Right cardiac atrium (tissue), 5 donors: ENCODE measurements around the gene EEA1. TPM values are rescaled to one million over a fixed set of nuclear protein-coding genes. Genes with fewer than 3 reads are reported as not detected.
A peak's percentile ranks its signal among the peaks of the same experiment; 100 is the strongest.

ENCODE experiments used
- ATAC-seq, 2 donors: fragments of 200-7000 bp; cut with Tn5 transposase; one replicate each; pipeline versions ENCODE4 v1.8.0 to v1.9.1; 2020; ENCODE audit warnings: moderate library complexity in 2 of 2, mild to moderate bottlenecking in 1 of 2
- DNase-seq, 3 donors: peaks; one replicate each; pipeline ENCODE4 v3.0.0-alpha.2; 2020
- H3K27ac ChIP-seq: one replicate; pipeline ENCODE4 v1.5.1; 2013; ENCODE audit warnings: mild to moderate bottlenecking, low read length, control low read depth, moderate library complexity
- H3K27me3 ChIP-seq: one replicate; pipeline ENCODE4 v1.6.1; 2013; ENCODE audit not compliant: control insufficient read depth, insufficient read depth
- H3K4me1 ChIP-seq: one replicate; pipeline ENCODE4 v1.6.1; 2013; ENCODE audit warnings: low read length; ENCODE audit not compliant: control insufficient read depth, insufficient read depth
- H3K4me3 ChIP-seq: one replicate; pipeline ENCODE4 v1.5.1; 2013; ENCODE audit warnings: low read length, control low read depth
- H3K9me3 ChIP-seq: one replicate; pipeline ENCODE4 v1.6.1; 2013; ENCODE audit warnings: low read length; ENCODE audit not compliant: control insufficient read depth
- WGBS: extraction: QIAGEN DNeasy Blood & Tissue Kit; methylation state at CpG from one replicate; pipeline ENCODE4 v1.1.7; 2013; 5-methylcytosine and 5-hydroxymethylcytosine counted together
- intact Hi-C, 4 donors: fragments of 100-400 bp; cut with DNase I; formaldehyde crosslinking; loops; one replicate each; pipeline versions ENCODE4 v1.11.0 to v1.14.0; 2022 to 2023
- polyA plus RNA-seq: library from polyadenylated mRNA; stranded (reverse); fragments of 200-250 nt; gene quantifications from one replicate; pipeline ENCODE4 v1.2.3, GENCODE V29; 2013
- total RNA-seq, 4 donors: library from RNA; stranded (reverse); fragmentation: NEBNext Ultra II Directional; extraction: Animal tissue kit (Norgen Biotek cat#: 25700); gene quantifications; one replicate each; pipeline ENCODE4 v1.2.1, GENCODE V29; 2021
- donor health status: healthy with polysubstance abuse.
- donor health status: DM: no; HTN: yes; CAD: no.
- donor health status: DM: no; HTN: no; CAD: no.
- donor health status: DM: no; HTN: yes; CAD: no; lungs with severe emphysema.
- donor health status: DM: yes; HTN: yes; CAD: no.

Gene EEA1
- total and polyA plus RNA-seq, 5 donors = 4.2 to 27.2 (median 23.0) TPM

DNA sequence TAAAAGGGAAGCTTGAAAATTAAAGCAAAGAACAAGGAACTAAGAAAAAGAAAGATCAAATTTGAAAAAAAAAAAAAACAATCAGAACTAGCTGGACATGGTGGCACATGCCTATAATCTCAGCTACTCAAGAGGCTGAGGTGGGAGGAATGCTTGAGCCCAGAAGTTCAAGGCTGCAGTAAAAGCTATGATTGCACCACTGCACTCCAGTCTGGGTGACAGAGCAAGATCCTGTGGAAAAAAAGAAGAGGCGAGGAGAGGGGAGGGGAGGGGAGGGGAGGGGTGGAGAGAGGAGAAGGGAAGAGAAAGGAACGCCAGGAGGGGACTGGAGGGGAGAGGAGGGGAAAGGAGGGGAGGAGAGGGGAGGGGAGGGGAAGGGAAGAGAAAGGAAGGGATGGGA lies 43.0 kb downstream of the EEA1 start:
- no peak for ATAC-seq
- H3K4me3 ChIP-seq = no peak overlapping the region

DNA sequence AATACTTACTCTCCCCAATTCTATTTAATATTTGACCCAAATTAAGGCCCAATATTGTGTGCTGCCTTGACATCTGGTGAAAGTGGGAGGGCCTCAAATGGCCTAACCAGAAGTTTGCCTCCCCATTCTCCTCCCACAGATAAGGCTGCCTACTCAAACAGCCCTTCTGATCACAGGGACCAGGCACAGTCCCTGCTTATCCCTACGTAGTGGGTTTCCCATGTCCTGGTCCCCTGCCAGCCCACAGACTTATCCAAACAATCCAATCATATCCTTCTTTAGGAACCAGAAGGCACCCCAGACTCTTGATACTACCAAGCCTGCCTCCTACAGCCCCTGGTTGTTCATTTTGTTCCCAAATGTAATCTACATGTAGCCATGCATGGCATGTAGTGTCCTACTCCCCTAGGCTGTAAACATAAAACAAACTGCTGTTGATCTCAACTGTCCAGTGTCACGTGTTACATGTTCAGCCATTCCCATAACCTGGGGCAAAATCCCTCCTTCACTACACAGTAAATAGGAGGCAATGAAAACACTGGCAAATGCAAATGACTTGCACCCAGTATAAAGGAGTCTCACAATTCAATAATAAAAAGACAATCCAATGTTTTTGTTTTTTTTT lies 49.3 kb downstream of the EEA1 start:
- no peaks in the 10 kb centered on the region for H3K9me3 ChIP-seq
- WGBS = 90% methylated on average over 2 of the region's 2 CpGs
- no peak for ATAC-seq
- no peak overlapping the region for H3K4me3 ChIP-seq
- no peaks in the 10 kb centered on the region for H3K27me3 ChIP-seq
- peak in 1 of 3 donors; percentile 7 for DNase-seq
- H3K4me1 ChIP-seq = no peaks in the 10 kb centered on the region
- intact Hi-C loops = no loop called here
- no peak overlapping the region for H3K27ac ChIP-seq

More for the DNA sequence above, 43.0 kb downstream of the EEA1 start:
- DNase-seq = no peak
- WGBS = 84% methylated on average over 2 of the region's 2 CpGs
- Histone ChIP-seq H3K27ac (no peak overlapping the region), H3K27me3 (no peaks in the 10 kb centered on the region), H3K9me3 (no peaks in the 10 kb centered on the region), H3K4me1 (no peaks in the 10 kb centered on the region)
- intact Hi-C loops = no loop called here

DNA sequence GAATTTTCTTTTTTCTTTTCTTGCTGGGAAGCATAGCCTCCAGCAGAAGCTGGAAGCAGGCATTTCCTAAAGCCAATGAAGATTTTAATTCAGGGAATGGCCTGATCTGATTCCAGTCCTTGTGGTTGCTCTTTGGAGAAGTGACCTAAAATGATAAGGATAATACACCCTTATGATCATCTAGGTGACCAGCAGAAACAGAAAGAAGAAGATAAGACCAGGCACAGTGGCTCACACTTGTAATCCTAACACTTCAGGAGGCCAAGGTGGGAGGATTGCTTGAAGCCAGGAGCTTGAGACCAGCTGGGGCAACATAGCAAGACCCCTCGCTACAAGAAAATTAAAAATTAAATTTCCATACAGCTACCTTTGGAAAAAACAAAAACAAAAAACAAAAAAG lies 51.2 kb downstream of the EEA1 start:
- Histone ChIP-seq H3K27ac (no peak overlapping the region), H3K27me3 (no peaks in the 10 kb centered on the region), H3K4me3 (no peak overlapping the region), H3K4me1 (no peaks in the 10 kb centered on the region), H3K9me3 (no peaks in the 10 kb centered on the region)
- intact Hi-C loops = no loop called here
- ATAC-seq (no peak), DNase-seq (no peak)
- 98% methylated on average over 1 of the region's 1 CpG for WGBS

DNA sequence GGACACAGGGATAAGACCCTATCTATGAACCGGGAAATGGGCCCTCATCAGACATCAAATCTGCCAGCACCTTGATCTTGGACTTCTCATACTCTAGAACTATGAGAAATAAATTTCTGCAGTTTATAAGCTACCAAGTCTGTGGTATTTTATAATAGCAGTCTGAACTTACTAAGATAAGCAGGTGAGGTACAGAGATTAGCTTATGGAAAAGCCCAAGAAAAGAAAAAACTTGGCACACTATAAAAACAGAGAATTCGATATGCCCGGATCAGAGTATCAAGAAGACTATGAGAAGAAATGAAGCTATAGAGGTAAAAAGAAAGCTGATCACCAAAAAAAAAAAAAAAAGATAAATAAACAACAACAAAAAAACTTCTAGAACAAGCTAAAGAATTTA lies 52.6 kb downstream of the EEA1 start:
- no peak for DNase-seq
- H3K4me3 ChIP-seq = no peak overlapping the region
- no peak for ATAC-seq
- WGBS = 97% methylated on average over 3 of the region's 3 CpGs
- no peaks in the 10 kb centered on the region for H3K9me3 ChIP-seq
- no peaks in the 10 kb centered on the region for H3K4me1 ChIP-seq
- intact Hi-C loops = no loop called here
- no peaks in the 10 kb centered on the region for H3K27me3 ChIP-seq
- no peak overlapping the region for H3K27ac ChIP-seq

DNA sequence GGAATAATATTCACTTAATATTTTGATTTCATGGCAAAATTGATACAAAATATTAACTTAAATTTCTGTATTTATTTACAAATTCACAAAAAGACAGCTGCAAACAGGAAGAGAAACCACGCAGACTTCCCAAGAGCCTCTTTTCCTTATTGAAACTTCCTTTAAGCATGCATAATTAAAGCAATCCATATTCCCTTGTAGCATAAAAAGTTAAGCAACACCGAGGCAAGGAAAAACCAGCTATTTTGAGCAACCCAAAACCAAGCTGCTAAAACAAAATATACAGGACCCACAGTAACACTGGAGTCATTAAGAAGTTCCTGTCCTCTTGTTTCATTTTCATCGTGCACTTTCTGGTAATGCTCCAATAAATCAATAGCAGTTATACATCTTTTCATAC lies 58.0 kb downstream of the EEA1 start:
- peaks cover 2% of the 10 kb centered on the region for H3K4me1 ChIP-seq
- no peak overlapping the region for H3K4me3 ChIP-seq
- intact Hi-C loops = no loop called here
- H3K9me3 ChIP-seq = no peaks in the 10 kb centered on the region
- ATAC-seq (no peak), DNase-seq (no peak)
- WGBS = 43% methylated on average over 3 of the region's 3 CpGs
- no peak overlapping the region for H3K27ac ChIP-seq
- no peaks in the 10 kb centered on the region for H3K27me3 ChIP-seq

DNA sequence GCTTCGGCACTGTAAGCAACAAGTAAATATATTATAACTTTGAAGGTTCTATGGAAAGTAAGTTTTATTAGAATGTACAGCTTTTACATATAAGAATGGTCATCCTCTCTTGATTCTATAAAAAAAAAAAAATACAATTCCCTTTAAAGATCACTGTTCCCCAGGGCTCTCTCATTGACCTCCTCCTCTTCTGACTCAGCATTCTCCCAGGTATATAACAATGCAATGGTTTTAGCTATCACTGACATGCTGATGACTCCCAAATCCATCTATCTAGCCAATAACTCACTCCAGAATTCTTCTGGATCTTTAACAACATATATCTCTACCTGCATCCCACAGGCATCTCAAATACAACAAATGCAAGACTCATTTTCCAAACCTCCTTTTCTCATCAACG lies 62.7 kb downstream of the EEA1 start:
- Histone ChIP-seq H3K27me3 (no peaks in the 10 kb centered on the region), H3K4me3 (no peak overlapping the region), H3K27ac (no peak overlapping the region), H3K9me3 (no peaks in the 10 kb centered on the region), H3K4me1 (peaks cover 2% of the 10 kb centered on the region)
- intact Hi-C loops = no loop called here
- DNase-seq (no peak), ATAC-seq (no peak)
- 97% methylated on average over 2 of the region's 2 CpGs for WGBS

DNA sequence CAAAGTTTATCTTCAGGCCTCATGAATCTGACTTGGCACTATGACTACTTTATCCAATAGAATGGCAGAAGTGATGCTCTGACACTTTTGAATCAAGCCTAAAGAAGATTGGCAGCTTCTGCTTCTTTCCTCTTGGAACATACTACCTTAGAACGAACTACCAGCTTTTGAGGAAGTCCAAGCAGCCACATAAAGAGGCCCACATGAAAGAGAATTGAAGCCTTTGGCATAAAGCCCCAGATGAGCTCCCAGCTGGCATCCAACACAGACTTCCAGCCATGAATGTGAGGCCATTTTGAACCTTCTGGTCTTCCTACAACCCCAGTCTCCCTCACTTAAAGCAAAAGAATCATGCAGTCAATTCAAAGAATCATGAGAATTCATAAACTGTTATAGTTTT lies 65.8 kb downstream of the EEA1 start:
- ATAC-seq (no peak), DNase-seq (no peak)
- Histone ChIP-seq H3K9me3 (no peaks in the 10 kb centered on the region), H3K4me1 (no peaks in the 10 kb centered on the region), H3K27ac (no peak overlapping the region), H3K4me3 (no peak overlapping the region), H3K27me3 (no peaks in the 10 kb centered on the region)
- intact Hi-C loops = no loop called here
- 84% methylated on average over 1 of the region's 1 CpG for WGBS

DNA sequence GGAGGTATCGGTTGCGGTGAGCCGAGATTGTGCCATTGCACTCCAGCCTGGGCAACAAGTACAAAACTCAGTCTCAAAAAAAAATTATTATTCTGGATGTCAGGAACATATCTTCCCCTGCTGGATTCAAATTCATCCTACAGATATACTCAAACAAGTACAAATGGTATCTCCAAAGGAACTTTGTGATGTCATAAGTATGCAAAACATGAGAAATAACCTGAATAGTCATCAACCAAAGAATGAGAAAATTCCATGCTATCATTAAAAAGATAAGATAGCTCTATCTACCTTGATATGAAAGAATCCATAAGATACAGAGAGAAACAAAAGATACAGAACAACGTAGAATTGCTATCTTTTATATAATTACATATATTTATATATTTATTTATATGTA lies 67.7 kb downstream of the EEA1 start:
- Histone ChIP-seq H3K4me3 (no peak overlapping the region), H3K27me3 (no peaks in the 10 kb centered on the region), H3K27ac (no peak overlapping the region), H3K9me3 (no peaks in the 10 kb centered on the region), H3K4me1 (no peaks in the 10 kb centered on the region)
- ATAC-seq = no peak
- WGBS = 92% methylated on average over 4 of the region's 4 CpGs
- intact Hi-C loops = no loop called here
- peak in 1 of 3 donors; percentile 14 for DNase-seq

DNA sequence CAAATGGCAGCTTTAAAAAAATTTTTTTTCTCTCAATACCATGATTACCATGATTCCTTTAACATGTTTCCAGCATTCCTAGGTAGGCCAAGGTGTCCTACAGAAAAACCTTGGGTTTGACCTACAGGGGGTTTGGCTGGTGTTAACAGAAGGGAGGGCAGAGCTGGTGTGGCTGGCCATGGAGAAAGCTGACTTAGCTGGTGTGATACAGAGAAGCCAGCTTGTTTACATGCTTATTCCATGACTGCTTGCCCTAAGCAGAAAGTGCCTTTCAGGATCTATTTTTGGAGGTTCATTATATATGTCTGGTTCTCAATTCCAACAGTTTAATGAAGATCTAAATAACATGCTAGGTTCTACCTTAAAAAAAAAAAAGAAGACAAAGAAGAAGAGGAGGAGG lies 68.6 kb downstream of the EEA1 start:
- ATAC-seq = no peak
- Histone ChIP-seq H3K4me3 (no peak overlapping the region), H3K27ac (no peak overlapping the region), H3K9me3 (no peaks in the 10 kb centered on the region), H3K4me1 (no peaks in the 10 kb centered on the region), H3K27me3 (no peaks in the 10 kb centered on the region)
- intact Hi-C loops = no loop called here
- no peak for DNase-seq

DNA sequence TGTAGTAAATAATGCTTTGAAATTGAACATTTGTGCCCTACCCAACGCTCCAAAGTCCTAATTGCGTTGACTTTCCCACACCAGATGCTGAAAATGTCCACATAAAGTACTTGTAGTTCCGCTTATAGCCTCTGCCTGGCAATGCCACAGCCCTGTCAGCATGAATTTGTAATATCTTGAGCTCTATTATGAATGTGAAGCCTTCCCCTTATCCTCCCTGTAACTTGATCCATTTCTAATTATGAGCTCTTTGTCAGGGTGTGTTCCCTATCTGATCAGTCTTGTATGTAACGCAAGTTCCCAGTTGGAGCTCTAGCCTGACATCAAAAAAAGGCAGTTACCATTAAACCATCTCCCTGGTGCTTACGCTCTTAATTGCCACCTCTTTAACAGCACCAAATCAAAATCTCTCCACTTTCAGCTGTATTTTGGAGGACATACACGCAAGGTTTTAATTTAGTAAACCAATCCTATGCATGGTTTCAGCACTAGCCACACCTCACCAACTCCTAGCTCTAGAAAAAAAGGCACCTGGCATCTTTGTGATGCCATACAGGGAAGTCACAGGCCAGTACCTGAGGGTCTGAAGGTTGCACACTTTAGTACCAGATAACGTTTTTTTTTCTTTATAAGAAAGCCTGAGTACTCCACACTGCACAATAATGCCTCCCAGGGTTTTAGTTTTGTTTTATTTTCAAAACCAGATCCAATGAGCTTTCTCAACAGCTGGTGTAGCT lies 69.3 kb downstream of the EEA1 start:
- Histone ChIP-seq H3K4me1 (no peaks in the 10 kb centered on the region), H3K4me3 (no peak overlapping the region), H3K27me3 (no peaks in the 10 kb centered on the region), H3K27ac (no peak overlapping the region), H3K9me3 (no peaks in the 10 kb centered on the region)
- 83% methylated on average over 7 of the region's 7 CpGs for WGBS
- peak in 1 of 2 donors; percentile 29 for ATAC-seq
- intact Hi-C loops = no loop called here
- no peak for DNase-seq

DNA sequence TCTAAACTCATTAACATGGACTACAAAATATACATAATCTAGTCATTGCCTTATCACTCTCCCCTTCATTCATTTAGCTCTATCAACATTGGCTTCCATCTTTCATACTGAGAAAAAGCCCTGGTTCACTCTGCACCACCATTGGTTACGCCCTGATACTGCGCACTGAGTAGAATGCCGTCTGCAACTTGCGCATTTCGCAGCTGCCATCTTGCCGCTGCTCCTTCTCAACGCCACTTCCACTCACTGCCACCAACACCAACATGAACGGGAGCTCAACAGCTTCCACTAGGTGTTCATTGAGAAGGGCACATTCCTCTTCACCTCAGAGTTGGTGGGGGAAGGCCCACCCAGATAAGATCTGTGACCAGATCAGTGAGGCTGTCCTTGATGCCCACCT lies 71.3 kb downstream of the EEA1 start:
- intact Hi-C loops = no loop called here
- Histone ChIP-seq H3K27ac (no peak overlapping the region), H3K4me1 (no peaks in the 10 kb centered on the region), H3K9me3 (no peaks in the 10 kb centered on the region), H3K4me3 (no peak overlapping the region), H3K27me3 (no peaks in the 10 kb centered on the region)
- WGBS = 98% methylated on average over 8 of the region's 8 CpGs
- ATAC-seq (no peak), DNase-seq (no peak)
